Trophoblast cell (in vitro differentiated cells and primary cell): ENCODE results near the gene AFG3L2.

Experiments used
- DNase-seq, 2 donors: peaks; one replicate each; pipeline ENCODE4 v3.0.0-alpha.2; 2016
- H2AFZ ChIP-seq: 2 replicates; pipeline ENCODE4 v1.6.1; 2013; ENCODE audit warnings: low read length, moderate library complexity, mild to moderate bottlenecking; ENCODE audit not compliant: insufficient read depth, poor library complexity
- H2AK5ac ChIP-seq: 2 replicates; pipeline ENCODE4 v1.6.1; 2013; ENCODE audit warnings: mild to moderate bottlenecking, low read length
- H2BK120ac ChIP-seq: 2 replicates; pipeline ENCODE4 v1.6.1; 2013; ENCODE audit warnings: low read length, mild to moderate bottlenecking, moderate library complexity; ENCODE audit not compliant: insufficient read depth, poor library complexity
- H2BK12ac ChIP-seq: 2 replicates; pipeline ENCODE4 v1.6.1; 2013; ENCODE audit warnings: mild to moderate bottlenecking, low read length, moderate library complexity
- H2BK5ac ChIP-seq: 2 replicates; pipeline ENCODE4 v1.6.1; 2013; ENCODE audit warnings: low read length, low read depth, moderate library complexity, mild to moderate bottlenecking; ENCODE audit not compliant: poor library complexity
- H3K14ac ChIP-seq: 2 replicates; pipeline ENCODE4 v1.6.1; 2013; ENCODE audit warnings: mild to moderate bottlenecking, low read length
- H3K18ac ChIP-seq: 2 replicates; pipeline ENCODE4 v1.6.1; 2013; ENCODE audit warnings: mild to moderate bottlenecking, low read length
- H3K23ac ChIP-seq: 2 replicates; pipeline ENCODE4 v1.6.1; 2013; ENCODE audit warnings: low read length
- H3K27ac ChIP-seq: 2 replicates; pipeline ENCODE4 v1.5.1; 2013; ENCODE audit warnings: low read depth, mild to moderate bottlenecking, inconsistent platforms, low read length, moderate library complexity
- H3K27me3 ChIP-seq: 2 replicates; pipeline ENCODE4 v1.6.1; 2013; ENCODE audit warnings: inconsistent platforms, mild to moderate bottlenecking, low read length, moderate library complexity; ENCODE audit not compliant: insufficient read depth
- H3K36me3 ChIP-seq, 2 experiments: 1 replicate in 1 of 2; 2 replicates in 1 of 2; pipeline ENCODE4 v1.6.1; 2013; ENCODE audit warnings: low read length in 2 of 2, mild to moderate bottlenecking in 2 of 2, moderate library complexity in 1 of 2; ENCODE audit not compliant: insufficient read depth in 2 of 2, control insufficient read depth in 1 of 2
- H3K4ac ChIP-seq: 2 replicates; pipeline ENCODE4 v1.6.1; 2013; ENCODE audit warnings: low read depth, mild to moderate bottlenecking, low read length, moderate library complexity
- H3K4me1 ChIP-seq, 2 experiments: 1 replicate in 1 of 2; 2 replicates in 1 of 2; pipeline ENCODE4 v1.6.1; 2013; ENCODE audit warnings: low read length in 2 of 2, mild to moderate bottlenecking in 2 of 2, moderate library complexity in 1 of 2; ENCODE audit not compliant: insufficient read depth in 2 of 2, control insufficient read depth in 1 of 2
- H3K4me2 ChIP-seq: 2 replicates; pipeline ENCODE4 v1.6.1; 2013; ENCODE audit warnings: inconsistent platforms, mild to moderate bottlenecking, low read length, moderate library complexity
- H3K4me3 ChIP-seq: 2 replicates; pipeline ENCODE4 v1.5.1; 2013; ENCODE audit warnings: mild to moderate bottlenecking, low read depth, low read length, inconsistent platforms
- H3K79me1 ChIP-seq: one replicate; pipeline ENCODE4 v1.6.1; 2013; ENCODE audit warnings: low read length
- H3K79me2 ChIP-seq: 2 replicates; pipeline ENCODE4 v1.6.1; 2013; ENCODE audit warnings: low read length, mild to moderate bottlenecking; ENCODE audit not compliant: control insufficient read depth, insufficient read depth, poor library complexity
- H3K9ac ChIP-seq: 2 replicates; pipeline ENCODE4 v1.6.1; 2013; ENCODE audit warnings: mild to moderate bottlenecking, low read length
- H3K9me3 ChIP-seq: 2 replicates; pipeline ENCODE4 v1.6.1; 2013; ENCODE audit warnings: low read depth, mild to moderate bottlenecking, control low read depth, inconsistent platforms, low read length; ENCODE audit not compliant: insufficient read depth
- H4K12ac ChIP-seq: 2 replicates; pipeline ENCODE4 v1.6.1; 2013; ENCODE audit warnings: low read depth, mild to moderate bottlenecking, low read length, moderate library complexity
- H4K8ac ChIP-seq: 2 replicates; pipeline ENCODE4 v1.6.1; 2013; ENCODE audit warnings: low read depth, mild to moderate bottlenecking, low read length, moderate library complexity
- H4K91ac ChIP-seq: one replicate; pipeline ENCODE4 v1.6.1; 2013; ENCODE audit warnings: low read depth, mild to moderate bottlenecking, low read length, moderate library complexity
- WGBS: extraction: QIAGEN DNeasy Blood & Tissue Kit; methylation state at CpG from one replicate; pipeline ENCODE4 v1.1.7; 2013; ENCODE audit warnings: missing lambda C conversion rate; ENCODE audit not compliant: insufficient read length, insufficient coverage; ENCODE audit errors: extremely low coverage; 5-methylcytosine and 5-hydroxymethylcytosine counted together

The AFG3L2 gene

GRCh38 chr18:12376034-12376753 is 833 bp downstream of the AFG3L2 start:
- Histone ChIP-seq H3K27me3 (no peaks in the 10 kb centered on the region), H2BK120ac (peak overlapping the region; percentile 89), H2AK5ac (peak overlapping the region; percentile 41), H3K18ac (peak overlapping the region; percentile 92), H4K91ac (peak overlapping the region; percentile 97), H3K9ac (peak overlapping the region; percentile 74), H3K4me2 (peak overlapping the region; percentile 77), H3K4me3 (peak overlapping the region; percentile 93), H3K4ac (peak overlapping the region; percentile 99), H3K36me3 (no peaks in the 10 kb centered on the region), H3K4me1 (peaks cover 8% of the 10 kb centered on the region in 2 experiments), H3K9me3 (no peaks in the 10 kb centered on the region), H3K79me2 (peaks cover 32% of the 10 kb centered on the region), H2AFZ (peak overlapping the region; percentile 56), H2BK5ac (peak overlapping the region; percentile 97), H3K79me1 (peaks cover 13% of the 10 kb centered on the region), H4K8ac (peak overlapping the region; percentile 93), H4K12ac (peak overlapping the region; percentile 40), H3K27ac (peak overlapping the region; percentile 99), H3K14ac (peak overlapping the region; percentile 97), H2BK12ac (no peak overlapping the region), H3K23ac (no peak overlapping the region)
- peak in 1 of 2 donors; percentile 33 for DNase-seq
- no CpG with 5 or more reads among the region's 42 CpGs for WGBS

- Histone ChIP-seq H2BK12ac (no peak overlapping the region), H3K23ac (no peak overlapping the region), H3K4me2 (no peak overlapping the region), H4K91ac (no peak overlapping the region), H3K4ac (peak overlapping the region; percentile 92), H2BK120ac (no peak overlapping the region), H3K27me3 (no peaks in the 10 kb centered on the region), H4K12ac (no peak overlapping the region), H3K36me3 (peaks cover under 1 to 2% of the 10 kb centered on the region in 2 experiments), H3K79me1 (peaks cover 13% of the 10 kb centered on the region), H3K4me1 (peaks cover 8% of the 10 kb centered on the region in 2 experiments), H2AK5ac (no peak overlapping the region), H3K27ac (no peak overlapping the region), H4K8ac (no peak overlapping the region), H3K18ac (no peak overlapping the region), H2BK5ac (no peak overlapping the region), H3K9me3 (no peaks in the 10 kb centered on the region), H3K14ac (no peak overlapping the region), H3K9ac (no peak overlapping the region), H3K4me3 (no peak overlapping the region), H3K79me2 (peaks cover 32% of the 10 kb centered on the region), H2AFZ (no peak overlapping the region)
- no peak for DNase-seq
- no CpG with 5 or more reads among the region's 6 CpGs for WGBS
Observed at GRCh38 chr18:12374401-12374800, 2.6 kb downstream of the AFG3L2 start.

- Histone ChIP-seq H3K27me3 (no peaks in the 10 kb centered on the region), H2BK5ac (no peak overlapping the region), H3K27ac (no peak overlapping the region), H4K8ac (no peak overlapping the region), H3K4me2 (no peak overlapping the region), H3K4me3 (no peak overlapping the region), H3K14ac (no peak overlapping the region), H2AK5ac (no peak overlapping the region), H4K12ac (no peak overlapping the region), H2BK120ac (no peak overlapping the region), H3K36me3 (peaks cover 7% of the 10 kb centered on the region in 2 experiments), H2BK12ac (no peak overlapping the region), H3K79me1 (peaks cover 13% of the 10 kb centered on the region), H3K4me1 (peaks cover 8% of the 10 kb centered on the region in 2 experiments), H3K9ac (no peak overlapping the region), H3K23ac (no peak overlapping the region), H3K4ac (no peak overlapping the region), H3K79me2 (peaks cover 32% of the 10 kb centered on the region), H4K91ac (no peak overlapping the region), H3K18ac (no peak overlapping the region), H2AFZ (no peak overlapping the region), H3K9me3 (no peaks in the 10 kb centered on the region)
- WGBS = no CpG with 5 or more reads among the region's 2 CpGs
- no peak for DNase-seq
Observed at GRCh38 chr18:12373771-12374116, 3.3 kb downstream of the AFG3L2 start.

- H3K36me3 ChIP-seq = peaks cover 7 to 10% of the 10 kb centered on the region in 2 experiments
- no peak overlapping the region for H2BK120ac ChIP-seq
- no peak overlapping the region for H3K23ac ChIP-seq
- DNase-seq = no peak
- H3K4me1 ChIP-seq = peaks cover 7 to 8% of the 10 kb centered on the region in 2 experiments
- WGBS = no CpG with 5 or more reads among the region's 4 CpGs
- no peaks in the 10 kb centered on the region for H3K9me3 ChIP-seq
- H3K27me3 ChIP-seq = no peaks in the 10 kb centered on the region
- no peak overlapping the region for H3K14ac ChIP-seq
- no peak overlapping the region for H2AFZ ChIP-seq
- H2BK12ac ChIP-seq = no peak overlapping the region
- H4K91ac ChIP-seq = no peak overlapping the region
- no peak overlapping the region for H2AK5ac ChIP-seq
- H3K18ac ChIP-seq = no peak overlapping the region
- no peak overlapping the region for H3K27ac ChIP-seq
- no peak overlapping the region for H4K12ac ChIP-seq
- no peak overlapping the region for H3K4me3 ChIP-seq
- no peak overlapping the region for H2BK5ac ChIP-seq
- no peak overlapping the region for H3K4me2 ChIP-seq
- no peak overlapping the region for H3K9ac ChIP-seq
- peak overlapping the region; percentile 46 for H3K4ac ChIP-seq
- H3K79me2 ChIP-seq = peaks cover 32% of the 10 kb centered on the region
- peaks cover 13% of the 10 kb centered on the region for H3K79me1 ChIP-seq
- H4K8ac ChIP-seq = no peak overlapping the region
Observed at GRCh38 chr18:12373116-12373770, 3.8 kb downstream of the AFG3L2 start.
